Mesothelial cell of epicardium (in vitro differentiated cells): ENCODE measurements around the gene PRMT7. TPM values are rescaled to one million over a fixed set of nuclear protein-coding genes. Genes with fewer than 3 reads are reported as not detected.
"Not testable (repeated sequence)": the region's sequence is repeated elsewhere in the genome, so short reads cannot be mapped to it uniquely, and the experiment has no call there.

Experiments used
- DNase-seq, 2 experiments: peaks; one replicate each; pipeline ENCODE4 v3.0.0; 2021; ENCODE audit warnings: low spot score in 2 of 2; ENCODE audit not compliant: unreplicated experiment in 2 of 2
- H3K27ac Mint-ChIP-seq: 2 replicates; pipeline ENCODE4 v1.8.0; 2021; ENCODE audit warnings: mixed read lengths
- H3K27me3 Mint-ChIP-seq: 2 replicates; pipeline ENCODE4 v1.8.0; 2021; ENCODE audit warnings: low read depth, mixed read lengths
- H3K36me3 Mint-ChIP-seq: 2 replicates; pipeline ENCODE4 v1.8.0; 2021; ENCODE audit warnings: mixed read lengths
- H3K4me1 Mint-ChIP-seq: 2 replicates; pipeline ENCODE4 v1.8.0; 2021; ENCODE audit warnings: mixed read lengths
- H3K4me3 Mint-ChIP-seq: 2 replicates; pipeline ENCODE4 v1.8.0; 2021; ENCODE audit warnings: mild to moderate bottlenecking, moderate library complexity, mixed read lengths
- H3K9me3 Mint-ChIP-seq: 2 replicates; pipeline ENCODE4 v1.8.0; 2021; ENCODE audit warnings: mixed read lengths
- total RNA-seq: library from RNA; stranded (reverse); gene quantifications from 3 replicates; pipeline ENCODE4 v1.2.1, GENCODE V29; 2021
- TF ChIP-seq, protein P1 (sequence below): fragments of 200-600 bp; sonication (generic); IDR thresholded peaks from one replicate; pipeline ENCODE4 v1.5.0; 2021; ENCODE audit warnings: antibody characterized with exemption; ENCODE audit not compliant: unreplicated experiment

Gene PRMT7
- total RNA-seq, 1 donor from 2014 or later, result 77.9 TPM

DNA sequence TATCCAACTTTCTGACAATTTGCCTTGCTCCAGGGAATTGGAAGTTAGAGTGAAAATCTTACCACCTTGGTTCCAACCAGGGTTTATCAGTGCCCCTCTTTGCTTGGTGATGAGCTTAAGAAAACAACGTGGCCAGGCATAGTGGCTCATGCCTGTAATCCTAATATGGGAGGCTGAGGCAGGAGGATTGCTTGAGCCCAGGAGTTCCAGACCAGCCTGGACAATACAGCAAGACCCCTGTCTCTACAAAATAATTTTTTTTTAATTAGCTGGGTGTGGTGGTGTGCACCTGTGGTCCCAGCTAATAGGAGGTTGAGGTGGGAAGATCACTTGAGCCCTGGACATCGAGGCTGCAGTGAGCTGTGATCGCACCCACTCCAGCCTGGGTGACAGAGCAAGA is 25.1 kb upstream of the PRMT7 start:
- Mint-ChIP-seq H3K9me3 (no peaks in the 10 kb centered on the region), H3K4me1 (peaks cover 10% of the 10 kb centered on the region), H3K27ac (no peak overlapping the region), H3K4me3 (no peak overlapping the region), H3K36me3 (peaks cover 15% of the 10 kb centered on the region), H3K27me3 (no peaks in the 10 kb centered on the region)
- TF ChIP-seq, protein P1, sequence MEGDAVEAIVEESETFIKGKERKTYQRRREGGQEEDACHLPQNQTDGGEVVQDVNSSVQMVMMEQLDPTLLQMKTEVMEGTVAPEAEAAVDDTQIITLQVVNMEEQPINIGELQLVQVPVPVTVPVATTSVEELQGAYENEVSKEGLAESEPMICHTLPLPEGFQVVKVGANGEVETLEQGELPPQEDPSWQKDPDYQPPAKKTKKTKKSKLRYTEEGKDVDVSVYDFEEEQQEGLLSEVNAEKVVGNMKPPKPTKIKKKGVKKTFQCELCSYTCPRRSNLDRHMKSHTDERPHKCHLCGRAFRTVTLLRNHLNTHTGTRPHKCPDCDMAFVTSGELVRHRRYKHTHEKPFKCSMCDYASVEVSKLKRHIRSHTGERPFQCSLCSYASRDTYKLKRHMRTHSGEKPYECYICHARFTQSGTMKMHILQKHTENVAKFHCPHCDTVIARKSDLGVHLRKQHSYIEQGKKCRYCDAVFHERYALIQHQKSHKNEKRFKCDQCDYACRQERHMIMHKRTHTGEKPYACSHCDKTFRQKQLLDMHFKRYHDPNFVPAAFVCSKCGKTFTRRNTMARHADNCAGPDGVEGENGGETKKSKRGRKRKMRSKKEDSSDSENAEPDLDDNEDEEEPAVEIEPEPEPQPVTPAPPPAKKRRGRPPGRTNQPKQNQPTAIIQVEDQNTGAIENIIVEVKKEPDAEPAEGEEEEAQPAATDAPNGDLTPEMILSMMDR, result no peak
- DNase-seq, result no peak

DNA sequence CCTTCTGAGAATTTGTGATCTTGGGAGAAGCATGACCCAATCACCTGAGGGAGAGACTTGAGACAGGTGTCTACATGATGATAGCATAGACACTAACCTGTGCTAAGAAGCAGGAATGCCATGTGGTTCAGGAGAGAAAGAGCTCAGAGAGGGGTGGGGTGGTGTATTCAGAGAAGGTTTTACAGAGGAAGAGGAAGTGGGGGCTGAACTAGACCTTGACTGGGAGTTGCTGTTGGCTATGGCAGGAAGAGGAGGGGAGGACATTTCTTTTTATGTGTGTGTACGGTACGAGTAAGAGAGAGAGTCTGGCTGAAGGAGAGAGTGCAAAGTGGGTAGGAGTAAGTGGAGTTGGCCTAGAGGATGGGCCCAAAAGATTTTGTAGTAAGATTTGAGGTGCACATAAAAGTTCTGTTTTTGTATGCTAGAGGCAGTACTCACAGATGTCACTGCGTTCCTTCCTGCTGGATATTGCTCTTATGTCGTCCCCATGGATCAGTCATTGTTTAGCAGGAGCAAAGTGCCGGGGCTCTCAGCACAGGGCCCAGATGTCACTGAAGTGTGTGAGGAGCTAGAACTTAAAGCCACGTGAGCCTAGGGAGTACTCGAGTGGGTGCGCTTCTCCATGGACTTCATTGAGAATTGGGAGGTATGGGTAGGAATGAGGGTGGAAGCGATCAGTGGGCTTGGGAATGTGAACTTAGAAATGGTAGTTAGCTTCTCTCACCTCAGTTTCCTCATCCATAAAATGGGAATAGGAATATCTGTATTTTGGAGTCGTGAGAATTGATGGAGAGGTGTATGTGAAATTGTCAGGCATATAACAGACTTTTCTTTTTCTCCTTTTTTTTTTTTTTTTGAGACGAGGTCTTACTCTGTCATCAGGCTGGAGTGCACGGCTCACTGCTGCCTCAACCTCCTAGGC is 24.4 kb upstream of the PRMT7 start:
- Mint-ChIP-seq H3K36me3 (peaks cover 19% of the 10 kb centered on the region), H3K4me3 (no peak overlapping the region), H3K27me3 (no peaks in the 10 kb centered on the region), H3K9me3 (no peaks in the 10 kb centered on the region), H3K4me1 (peaks cover 10% of the 10 kb centered on the region), H3K27ac (no peak overlapping the region)
- no peak for DNase-seq
- TF ChIP-seq, protein P1, result no peak

DNA sequence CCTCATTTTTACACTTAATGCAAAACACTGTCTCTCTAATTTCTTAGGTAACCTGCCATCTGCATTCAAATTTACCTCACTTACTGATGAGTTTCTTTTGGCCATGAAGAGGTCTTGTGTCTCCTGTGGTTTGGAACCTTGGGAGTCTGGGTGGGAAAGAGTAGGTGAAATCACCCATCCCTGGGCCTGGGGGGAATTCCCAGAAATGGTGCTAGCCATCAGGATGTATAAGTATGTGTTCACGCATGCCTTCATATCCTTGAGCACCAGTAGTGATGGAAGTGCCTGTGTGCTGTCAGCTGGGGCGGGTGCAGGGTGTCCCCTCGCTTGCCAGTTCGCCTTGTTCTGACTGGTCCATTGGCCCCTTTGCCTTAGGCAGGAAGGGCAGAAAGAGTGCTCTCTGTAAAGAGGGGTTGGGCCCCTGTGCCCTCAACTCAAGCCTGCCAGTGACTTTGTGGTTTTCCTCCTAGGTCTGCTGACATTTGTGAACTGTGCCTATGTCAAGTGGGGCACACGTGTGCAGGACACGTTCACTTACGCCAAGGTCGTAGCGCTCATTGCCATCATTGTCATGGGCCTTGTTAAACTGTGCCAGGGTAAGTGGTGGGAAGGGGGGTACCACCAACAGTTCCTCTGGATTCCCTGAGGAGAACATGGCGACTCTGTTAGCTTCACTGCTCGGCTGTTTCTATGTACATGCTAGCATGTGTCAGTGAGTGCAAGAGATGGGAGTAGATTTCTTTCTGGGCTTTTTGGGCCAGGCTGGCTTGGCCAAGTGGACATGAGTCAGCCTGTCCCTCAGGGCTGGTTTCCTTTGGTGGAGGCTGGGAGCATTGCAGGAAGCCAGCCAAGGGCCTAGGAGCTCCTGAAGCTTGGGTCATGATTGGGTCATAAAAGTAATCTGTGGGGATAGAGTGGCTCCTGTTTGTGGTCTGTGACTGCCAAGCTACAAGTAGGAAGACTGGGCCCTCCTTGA is 23.3 kb upstream of the PRMT7 start:
- no peak for DNase-seq
- H3K27ac Mint-ChIP-seq, result no peak overlapping the region
- H3K9me3 Mint-ChIP-seq, result no peaks in the 10 kb centered on the region
- H3K4me1 Mint-ChIP-seq, result peaks cover 10% of the 10 kb centered on the region
- peaks cover 23% of the 10 kb centered on the region for H3K36me3 Mint-ChIP-seq
- TF ChIP-seq, protein P1, result no peak
- H3K4me3 Mint-ChIP-seq, result no peak overlapping the region
- no peaks in the 10 kb centered on the region for H3K27me3 Mint-ChIP-seq

DNA sequence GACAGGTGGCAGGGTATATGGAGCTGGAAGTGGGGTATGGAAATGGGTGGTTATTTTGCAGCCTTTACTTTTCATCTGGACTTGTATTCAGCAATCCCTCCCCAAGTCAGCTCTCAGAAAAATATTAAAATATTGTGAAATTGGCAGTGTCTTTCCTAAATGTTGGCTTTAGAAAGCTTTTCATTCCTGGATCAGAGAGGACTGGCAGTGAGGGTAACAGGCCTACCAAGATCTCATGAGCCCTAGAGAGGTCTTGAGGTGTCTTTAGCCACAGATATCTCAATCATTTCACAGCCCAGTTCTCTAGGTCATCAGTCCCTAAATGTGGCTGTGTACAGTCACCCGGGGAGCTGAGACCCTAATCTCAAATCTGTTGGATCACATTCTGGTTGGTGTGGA is 22.6 kb upstream of the PRMT7 start:
- Mint-ChIP-seq H3K36me3 (peaks cover 27% of the 10 kb centered on the region), H3K27ac (no peak overlapping the region), H3K4me1 (peaks cover 10% of the 10 kb centered on the region), H3K27me3 (no peaks in the 10 kb centered on the region), H3K9me3 (no peaks in the 10 kb centered on the region), H3K4me3 (no peak overlapping the region)
- no peak for DNase-seq
- TF ChIP-seq, protein P1, result no peak

DNA sequence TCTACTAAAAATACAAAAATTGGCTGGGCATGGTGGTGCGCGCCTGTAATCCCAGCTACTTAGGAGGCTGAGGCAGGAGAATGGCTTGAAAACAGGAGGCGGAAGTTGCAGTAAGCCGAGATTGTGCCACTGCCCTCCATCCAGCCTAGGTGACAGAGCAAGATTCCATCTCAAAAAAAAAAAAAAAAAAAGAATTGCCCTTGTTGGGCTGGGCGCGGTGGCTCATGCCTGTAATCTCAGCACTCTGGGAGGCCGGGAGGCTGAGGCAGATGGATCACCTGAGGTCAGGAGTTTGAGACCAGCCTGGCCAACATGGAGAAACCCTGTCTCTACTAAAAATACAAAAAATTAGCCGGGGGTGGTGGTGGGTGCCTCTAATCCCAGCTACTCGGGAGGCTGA is 22.0 kb upstream of the PRMT7 start:
- H3K9me3 Mint-ChIP-seq, H3K27me3 Mint-ChIP-seq, DNase-seq, H3K4me3 Mint-ChIP-seq, H3K27ac Mint-ChIP-seq, H3K4me1 Mint-ChIP-seq: not testable (repeated sequence)
- H3K36me3 Mint-ChIP-seq, result peaks cover 28% of the 10 kb centered on the region
